ENCODE measurements around the gene CNFN.

The CNFN gene

GRCh38 chr19:42368360-42368759 is 21.7 kb downstream of the CNFN start:
- DNase-seq (ENCODE audit: low read depth), result no peak
- no peak overlapping the region for H3K4me3 ChIP-seq (replicated peaks; ENCODE audit: low read depth, low read length)
- TF ChIP-seq CTCF (IDR thresholded peaks at IDR 0.05; ENCODE audit: low read length, missing control alignments), result no peak

GRCh38 chr19:42367929-42368328 is 22.2 kb downstream of the CNFN start:
- no peak for DNase-seq (ENCODE audit: low read depth)
- no peak for TF ChIP-seq CTCF (IDR thresholded peaks at IDR 0.05; ENCODE audit: low read length, missing control alignments)
- H3K4me3 ChIP-seq (replicated peaks; ENCODE audit: low read depth, low read length), result no peak overlapping the region

- no peak for DNase-seq (ENCODE audit: low read depth)
- no peak overlapping the region for H3K4me3 ChIP-seq (replicated peaks; ENCODE audit: low read depth, low read length)
- TF ChIP-seq CTCF (IDR thresholded peaks at IDR 0.05; ENCODE audit: low read length, missing control alignments), result no peak
These were observed 23.4 kb downstream of the CNFN start for GRCh38 chr19:42366673-42367072.

GRCh38 chr19:42363614-42364346 is 26.3 kb downstream of the CNFN start:
- no peak for DNase-seq (ENCODE audit: low read depth)
- TF ChIP-seq CTCF (IDR thresholded peaks at IDR 0.05; ENCODE audit: low read length, missing control alignments), result no peak

GRCh38 chr19:42362891-42363440 is 27.1 kb downstream of the CNFN start:
- DNase-seq (ENCODE audit: low read depth), result no peak
- no peak overlapping the region for H3K4me3 ChIP-seq (replicated peaks; ENCODE audit: low read depth, low read length)
- TF ChIP-seq CTCF (IDR thresholded peaks at IDR 0.05; ENCODE audit: low read length, missing control alignments), result no peak

More at GRCh38 chr19:42363614-42364346, 26.3 kb downstream of the CNFN start:
- H3K4me3 ChIP-seq (replicated peaks; ENCODE audit: low read depth, low read length), result no peak overlapping the region

GRCh38 chr19:42362342-42362741 is 27.8 kb downstream of the CNFN start:
- no peak for DNase-seq (ENCODE audit: low read depth)
- TF ChIP-seq CTCF (IDR thresholded peaks at IDR 0.05; ENCODE audit: low read length, missing control alignments), result no peak
- H3K4me3 ChIP-seq (replicated peaks; ENCODE audit: low read depth, low read length), result no peak overlapping the region

- no peak for DNase-seq (ENCODE audit: low read depth)
- no peak for TF ChIP-seq CTCF (IDR thresholded peaks at IDR 0.05; ENCODE audit: low read length, missing control alignments)
- H3K4me3 ChIP-seq (replicated peaks; ENCODE audit: low read depth, low read length), result no peak overlapping the region
These were observed 28.6 kb downstream of the CNFN start for GRCh38 chr19:42361545-42361910.

Data from fibroblast of pulmonary artery (primary cell).